ENCODE results near the gene WFDC12.

Gene WFDC12

DNA sequence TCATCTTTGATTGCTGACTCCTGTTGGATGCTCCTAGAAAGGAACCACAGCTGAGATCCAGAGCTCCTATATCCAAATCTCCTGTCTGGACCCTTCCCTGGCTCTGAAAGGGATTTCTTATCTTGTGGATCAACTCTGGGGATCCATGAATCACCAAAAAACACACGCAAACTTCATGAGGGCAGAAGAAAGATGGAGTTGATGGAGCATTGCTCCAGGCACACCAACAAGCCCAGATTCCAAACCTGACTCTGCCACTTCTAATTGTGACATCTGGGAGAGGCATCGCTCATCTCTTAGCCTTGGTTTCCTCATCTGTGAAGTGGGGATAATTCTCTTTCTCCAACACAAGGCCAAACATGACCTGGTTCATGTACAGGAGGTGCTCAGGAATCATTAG is 30.1 kb downstream of the WFDC12 start:
- TF ChIP-seq YY1 (IDR thresholded peaks at IDR 0.05; ENCODE audit: low read depth) (no peak), NFIC (IDR thresholded peaks at IDR 0.05) (no peak), TEAD4 (IDR thresholded peaks at IDR 0.05) (no peak), FOXM1 (IDR thresholded peaks at IDR 0.05; ENCODE audit: borderline replicate concordance, low read depth) (no peak), EP300 (IDR thresholded peaks at IDR 0.05; ENCODE audit: borderline replicate concordance) (no peak), TCF12 (IDR thresholded peaks at IDR 0.05; ENCODE audit: low read depth) (no peak), ZBTB7A (IDR thresholded peaks at IDR 0.05; ENCODE audit: low read depth) (no peak), EGR1 (IDR thresholded peaks at IDR 0.05) (no peak), CEBPB (IDR thresholded peaks at IDR 0.05) (no peak), TAF1 (IDR thresholded peaks at IDR 0.05; ENCODE audit: low read depth) (no peak), RAD21 (IDR thresholded peaks at IDR 0.05; ENCODE audit: low read depth) (no peak), CREB1 (IDR thresholded peaks at IDR 0.05; ENCODE audit: low read depth) (no peak)
- TF ChIP-seq, protein P1, sequence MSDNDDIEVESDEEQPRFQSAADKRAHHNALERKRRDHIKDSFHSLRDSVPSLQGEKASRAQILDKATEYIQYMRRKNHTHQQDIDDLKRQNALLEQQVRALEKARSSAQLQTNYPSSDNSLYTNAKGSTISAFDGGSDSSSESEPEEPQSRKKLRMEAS (IDR thresholded peaks at IDR 0.05): no peak
- TF ChIP-seq, protein P2, sequence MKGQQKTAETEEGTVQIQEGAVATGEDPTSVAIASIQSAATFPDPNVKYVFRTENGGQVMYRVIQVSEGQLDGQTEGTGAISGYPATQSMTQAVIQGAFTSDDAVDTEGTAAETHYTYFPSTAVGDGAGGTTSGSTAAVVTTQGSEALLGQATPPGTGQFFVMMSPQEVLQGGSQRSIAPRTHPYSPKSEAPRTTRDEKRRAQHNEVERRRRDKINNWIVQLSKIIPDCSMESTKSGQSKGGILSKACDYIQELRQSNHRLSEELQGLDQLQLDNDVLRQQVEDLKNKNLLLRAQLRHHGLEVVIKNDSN (IDR thresholded peaks at IDR 0.05): no peak
- TF ChIP-seq, protein P3, sequence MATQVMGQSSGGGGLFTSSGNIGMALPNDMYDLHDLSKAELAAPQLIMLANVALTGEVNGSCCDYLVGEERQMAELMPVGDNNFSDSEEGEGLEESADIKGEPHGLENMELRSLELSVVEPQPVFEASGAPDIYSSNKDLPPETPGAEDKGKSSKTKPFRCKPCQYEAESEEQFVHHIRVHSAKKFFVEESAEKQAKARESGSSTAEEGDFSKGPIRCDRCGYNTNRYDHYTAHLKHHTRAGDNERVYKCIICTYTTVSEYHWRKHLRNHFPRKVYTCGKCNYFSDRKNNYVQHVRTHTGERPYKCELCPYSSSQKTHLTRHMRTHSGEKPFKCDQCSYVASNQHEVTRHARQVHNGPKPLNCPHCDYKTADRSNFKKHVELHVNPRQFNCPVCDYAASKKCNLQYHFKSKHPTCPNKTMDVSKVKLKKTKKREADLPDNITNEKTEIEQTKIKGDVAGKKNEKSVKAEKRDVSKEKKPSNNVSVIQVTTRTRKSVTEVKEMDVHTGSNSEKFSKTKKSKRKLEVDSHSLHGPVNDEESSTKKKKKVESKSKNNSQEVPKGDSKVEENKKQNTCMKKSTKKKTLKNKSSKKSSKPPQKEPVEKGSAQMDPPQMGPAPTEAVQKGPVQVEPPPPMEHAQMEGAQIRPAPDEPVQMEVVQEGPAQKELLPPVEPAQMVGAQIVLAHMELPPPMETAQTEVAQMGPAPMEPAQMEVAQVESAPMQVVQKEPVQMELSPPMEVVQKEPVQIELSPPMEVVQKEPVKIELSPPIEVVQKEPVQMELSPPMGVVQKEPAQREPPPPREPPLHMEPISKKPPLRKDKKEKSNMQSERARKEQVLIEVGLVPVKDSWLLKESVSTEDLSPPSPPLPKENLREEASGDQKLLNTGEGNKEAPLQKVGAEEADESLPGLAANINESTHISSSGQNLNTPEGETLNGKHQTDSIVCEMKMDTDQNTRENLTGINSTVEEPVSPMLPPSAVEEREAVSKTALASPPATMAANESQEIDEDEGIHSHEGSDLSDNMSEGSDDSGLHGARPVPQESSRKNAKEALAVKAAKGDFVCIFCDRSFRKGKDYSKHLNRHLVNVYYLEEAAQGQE (IDR thresholded peaks at IDR 0.05; ENCODE audit: low read depth): no peak

DNA sequence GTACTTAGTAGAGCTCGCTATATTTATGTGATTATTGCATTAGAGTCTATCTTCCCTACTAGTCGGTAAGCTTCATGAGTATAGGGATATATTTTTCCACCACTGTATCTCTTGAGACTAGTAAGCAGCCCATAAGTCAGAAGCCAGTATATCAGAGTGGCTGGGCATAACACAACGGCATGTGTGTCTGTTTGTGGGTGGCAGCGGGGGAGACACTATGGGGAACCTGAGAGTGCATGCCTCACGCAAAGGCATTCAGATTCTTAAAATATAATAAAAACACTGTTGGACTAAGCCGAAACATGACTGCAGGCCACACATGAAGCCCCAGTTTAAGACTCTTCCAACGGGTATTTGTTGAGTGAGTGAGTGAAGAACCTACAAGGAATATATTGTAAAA is 31.4 kb downstream of the WFDC12 start:
- no peak for TF ChIP-seq CEBPB (IDR thresholded peaks at IDR 0.05)
- no peak for TF ChIP-seq NFIC (IDR thresholded peaks at IDR 0.05)
- TF ChIP-seq YY1 (IDR thresholded peaks at IDR 0.05; ENCODE audit: low read depth): no peak
- no peak for TF ChIP-seq RAD21 (IDR thresholded peaks at IDR 0.05; ENCODE audit: low read depth)
- TF ChIP-seq ZBTB7A (IDR thresholded peaks at IDR 0.05; ENCODE audit: low read depth): no peak
- TF ChIP-seq TEAD4 (IDR thresholded peaks at IDR 0.05): no peak
- no peak for TF ChIP-seq TAF1 (IDR thresholded peaks at IDR 0.05; ENCODE audit: low read depth)
- TF ChIP-seq TCF12 (IDR thresholded peaks at IDR 0.05; ENCODE audit: low read depth): no peak
- TF ChIP-seq, protein P2 (IDR thresholded peaks at IDR 0.05): no peak

DNA sequence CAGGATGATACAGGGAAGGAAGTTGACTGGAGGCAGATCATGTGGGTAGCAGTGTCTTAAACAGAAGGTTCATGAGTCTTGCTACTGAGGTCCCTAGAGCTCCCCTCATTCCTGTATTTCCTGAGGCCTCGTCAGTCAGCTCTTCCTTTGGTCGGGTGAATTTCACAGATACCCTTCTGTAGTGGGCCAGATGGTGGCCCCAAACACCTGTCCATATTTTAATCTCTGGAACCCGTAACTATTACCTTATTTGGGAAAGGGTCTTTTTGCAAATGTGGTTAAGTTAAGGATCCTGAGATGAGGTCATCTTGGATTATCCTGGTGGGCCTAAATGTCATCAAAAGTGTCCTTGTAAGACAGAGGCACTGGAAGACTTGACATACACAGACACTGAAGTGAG is 32.9 kb downstream of the WFDC12 start:
- TF ChIP-seq FOXM1 (IDR thresholded peaks at IDR 0.05; ENCODE audit: borderline replicate concordance, low read depth) (no peak), CREB1 (IDR thresholded peaks at IDR 0.05; ENCODE audit: low read depth) (no peak), CEBPB (IDR thresholded peaks at IDR 0.05) (no peak)
- TF ChIP-seq, protein P1 (IDR thresholded peaks at IDR 0.05): no peak

DNA sequence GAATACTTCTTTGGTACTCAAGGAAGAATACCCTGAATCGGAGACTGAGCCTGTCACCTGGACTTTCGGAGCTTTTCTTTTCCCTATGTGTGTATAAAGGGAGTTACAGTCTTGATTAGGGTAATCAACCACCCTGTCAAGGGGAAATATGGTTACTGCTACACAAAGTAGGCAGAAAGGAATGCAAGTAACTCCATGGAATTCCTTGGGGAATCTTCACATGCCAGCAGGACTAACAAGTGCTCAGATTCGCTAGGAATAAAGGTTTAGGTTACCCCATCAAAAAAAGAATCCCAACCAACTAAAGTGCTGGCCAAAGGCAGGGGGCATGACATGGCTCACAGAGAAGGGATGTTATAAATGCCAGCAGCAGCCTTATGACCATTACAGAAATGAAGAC is 33.8 kb downstream of the WFDC12 start:
- no peak for TF ChIP-seq EGR1 (IDR thresholded peaks at IDR 0.05)
- TF ChIP-seq TCF12 (IDR thresholded peaks at IDR 0.05; ENCODE audit: low read depth): no peak
- no peak for TF ChIP-seq FOXM1 (IDR thresholded peaks at IDR 0.05; ENCODE audit: borderline replicate concordance, low read depth)
- TF ChIP-seq ZBTB7A (IDR thresholded peaks at IDR 0.05; ENCODE audit: low read depth): no peak
- TF ChIP-seq, protein P2 (IDR thresholded peaks at IDR 0.05): no peak
- TF ChIP-seq CEBPB (IDR thresholded peaks at IDR 0.05): no peak
- no peak for TF ChIP-seq TEAD4 (IDR thresholded peaks at IDR 0.05)
- no peak for TF ChIP-seq NFIC (IDR thresholded peaks at IDR 0.05)
- TF ChIP-seq, protein P3 (IDR thresholded peaks at IDR 0.05; ENCODE audit: low read depth): no peak
- TF ChIP-seq TAF1 (IDR thresholded peaks at IDR 0.05; ENCODE audit: low read depth): no peak
- no peak for TF ChIP-seq CREB1 (IDR thresholded peaks at IDR 0.05; ENCODE audit: low read depth)
- no peak for TF ChIP-seq RAD21 (IDR thresholded peaks at IDR 0.05; ENCODE audit: low read depth)
- TF ChIP-seq EP300 (IDR thresholded peaks at IDR 0.05; ENCODE audit: borderline replicate concordance): no peak
- TF ChIP-seq YY1 (IDR thresholded peaks at IDR 0.05; ENCODE audit: low read depth): no peak

DNA sequence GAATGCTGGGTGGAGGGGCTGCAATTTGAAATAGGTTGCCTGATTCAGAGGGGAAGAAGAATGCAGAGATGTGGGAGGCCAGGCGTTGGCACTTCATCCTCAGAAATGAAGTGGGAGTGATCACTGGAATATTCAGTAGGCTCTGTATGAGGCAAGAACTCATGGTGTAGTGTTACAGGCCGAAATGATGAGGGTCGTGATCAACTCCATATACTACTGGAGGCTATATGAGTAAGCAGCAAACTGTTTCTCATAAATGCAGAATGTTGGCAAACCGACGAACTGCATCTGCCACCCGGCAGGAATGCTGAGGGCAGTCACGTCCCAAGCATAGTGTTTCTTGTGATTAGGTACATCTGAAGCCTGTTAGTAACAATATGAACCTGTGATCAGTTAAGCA is 36.0 kb downstream of the WFDC12 start:
- TF ChIP-seq TAF1 (IDR thresholded peaks at IDR 0.05; ENCODE audit: low read depth): no peak
- TF ChIP-seq, protein P3 (IDR thresholded peaks at IDR 0.05; ENCODE audit: low read depth): no peak
- no peak for TF ChIP-seq TEAD4 (IDR thresholded peaks at IDR 0.05)
- no peak for TF ChIP-seq ZBTB7A (IDR thresholded peaks at IDR 0.05; ENCODE audit: low read depth)
- no peak for TF ChIP-seq NFIC (IDR thresholded peaks at IDR 0.05)
- TF ChIP-seq CEBPB (IDR thresholded peaks at IDR 0.05): no peak
- no peak for TF ChIP-seq RAD21 (IDR thresholded peaks at IDR 0.05; ENCODE audit: low read depth)
- no peak for TF ChIP-seq EGR1 (IDR thresholded peaks at IDR 0.05)
- no peak for TF ChIP-seq EP300 (IDR thresholded peaks at IDR 0.05; ENCODE audit: borderline replicate concordance)
- TF ChIP-seq, protein P1 (IDR thresholded peaks at IDR 0.05): no peak
- TF ChIP-seq TCF12 (IDR thresholded peaks at IDR 0.05; ENCODE audit: low read depth): no peak
- TF ChIP-seq YY1 (IDR thresholded peaks at IDR 0.05; ENCODE audit: low read depth): no peak
- TF ChIP-seq, protein P2 (IDR thresholded peaks at IDR 0.05): no peak
- no peak for TF ChIP-seq CREB1 (IDR thresholded peaks at IDR 0.05; ENCODE audit: low read depth)
- TF ChIP-seq FOXM1 (IDR thresholded peaks at IDR 0.05; ENCODE audit: borderline replicate concordance, low read depth): no peak

Measured in Ishikawa (cell line).